ENCODE results near the gene NPTX2.
"Not testable (repeated sequence)": the region's sequence is repeated elsewhere in the genome, so short reads cannot be mapped to it uniquely, and the experiment has no call there.

Gene NPTX2, protein sequence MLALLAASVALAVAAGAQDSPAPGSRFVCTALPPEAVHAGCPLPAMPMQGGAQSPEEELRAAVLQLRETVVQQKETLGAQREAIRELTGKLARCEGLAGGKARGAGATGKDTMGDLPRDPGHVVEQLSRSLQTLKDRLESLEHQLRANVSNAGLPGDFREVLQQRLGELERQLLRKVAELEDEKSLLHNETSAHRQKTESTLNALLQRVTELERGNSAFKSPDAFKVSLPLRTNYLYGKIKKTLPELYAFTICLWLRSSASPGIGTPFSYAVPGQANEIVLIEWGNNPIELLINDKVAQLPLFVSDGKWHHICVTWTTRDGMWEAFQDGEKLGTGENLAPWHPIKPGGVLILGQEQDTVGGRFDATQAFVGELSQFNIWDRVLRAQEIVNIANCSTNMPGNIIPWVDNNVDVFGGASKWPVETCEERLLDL

DNA sequence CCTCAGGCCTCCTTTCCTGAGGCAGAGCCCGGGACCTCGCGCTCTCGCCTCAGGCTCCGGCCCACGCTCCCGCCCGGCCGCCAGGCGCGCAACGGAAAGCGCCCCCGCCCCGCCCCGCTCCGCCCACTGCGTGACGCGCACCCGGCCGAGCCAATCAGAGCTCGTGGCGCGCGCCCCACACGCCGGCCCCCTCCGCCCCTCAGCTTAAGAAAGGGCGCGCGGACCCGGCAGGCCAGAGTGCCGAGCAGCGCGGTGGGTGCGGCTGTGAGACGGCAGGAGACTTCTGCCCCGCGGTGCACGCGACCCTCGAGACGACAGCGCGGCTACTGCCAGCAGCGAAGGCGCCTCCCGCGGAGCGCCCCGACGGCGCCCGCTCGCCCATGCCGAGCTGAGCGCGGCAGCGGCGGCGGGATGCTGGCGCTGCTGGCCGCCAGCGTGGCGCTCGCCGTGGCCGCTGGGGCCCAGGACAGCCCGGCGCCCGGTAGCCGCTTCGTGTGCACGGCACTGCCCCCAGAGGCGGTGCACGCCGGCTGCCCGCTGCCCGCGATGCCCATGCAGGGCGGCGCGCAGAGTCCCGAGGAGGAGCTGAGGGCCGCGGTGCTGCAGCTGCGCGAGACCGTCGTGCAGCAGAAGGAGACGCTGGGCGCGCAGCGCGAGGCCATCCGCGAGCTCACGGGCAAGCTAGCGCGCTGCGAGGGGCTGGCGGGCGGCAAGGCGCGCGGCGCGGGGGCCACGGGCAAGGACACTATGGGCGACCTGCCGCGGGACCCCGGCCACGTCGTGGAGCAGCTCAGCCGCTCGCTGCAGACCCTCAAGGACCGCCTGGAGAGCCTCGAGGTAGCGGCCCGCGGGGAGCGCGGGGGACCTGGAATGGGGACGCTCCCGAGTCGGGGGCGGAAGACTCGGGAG lies at the start of gene NPTX2:
Gene NPTX2 (plus strand): TSS at position 235 of the 909 bp plus-strand sequence. CDS start 177 bp downstream, at position 412.
- DNase-seq (ENCODE audit: low spot score), result no peak

DNA sequence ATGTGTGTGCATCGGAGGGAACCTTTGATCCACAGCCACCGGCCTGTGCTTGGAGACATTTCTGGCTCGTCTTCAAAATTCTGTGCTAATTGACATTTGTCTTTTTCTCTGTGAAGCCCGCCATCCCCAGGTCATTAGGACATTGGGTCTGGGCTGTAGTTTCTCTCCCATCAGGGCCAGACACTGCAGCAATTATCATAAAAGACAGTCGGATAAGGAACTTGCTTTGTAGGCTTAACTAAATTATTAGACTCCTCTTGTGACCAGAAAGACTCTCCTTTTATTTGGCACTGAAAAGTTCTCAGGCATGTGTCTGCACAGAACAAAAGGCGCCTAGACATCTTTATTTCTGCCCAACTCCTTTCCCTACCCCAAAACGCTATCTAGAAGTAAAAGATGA lies 49.1 kb upstream of the NPTX2 start:
- DNase-seq (ENCODE audit: low spot score), result no peak

DNA sequence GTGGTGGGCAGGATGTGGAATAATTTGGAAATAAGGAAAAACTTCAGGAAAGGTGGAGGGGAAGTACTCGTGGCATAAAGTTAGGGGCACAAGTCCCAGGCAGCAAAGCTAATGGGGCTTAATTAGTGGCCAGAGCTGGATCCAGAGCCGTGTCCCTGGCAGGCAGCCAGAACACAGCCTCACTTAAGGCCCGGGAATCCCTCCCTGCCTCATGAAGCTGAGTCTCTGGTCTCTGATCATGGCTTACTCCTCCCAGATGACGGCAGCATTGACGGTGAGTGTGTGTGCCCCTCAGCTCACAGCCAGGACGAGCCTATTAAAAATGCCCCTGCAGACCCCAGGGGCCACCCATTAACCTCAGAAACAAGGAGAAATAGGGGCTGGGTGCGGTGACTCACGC lies 48.2 kb upstream of the NPTX2 start:
- no peak for DNase-seq (ENCODE audit: low spot score)

DNA sequence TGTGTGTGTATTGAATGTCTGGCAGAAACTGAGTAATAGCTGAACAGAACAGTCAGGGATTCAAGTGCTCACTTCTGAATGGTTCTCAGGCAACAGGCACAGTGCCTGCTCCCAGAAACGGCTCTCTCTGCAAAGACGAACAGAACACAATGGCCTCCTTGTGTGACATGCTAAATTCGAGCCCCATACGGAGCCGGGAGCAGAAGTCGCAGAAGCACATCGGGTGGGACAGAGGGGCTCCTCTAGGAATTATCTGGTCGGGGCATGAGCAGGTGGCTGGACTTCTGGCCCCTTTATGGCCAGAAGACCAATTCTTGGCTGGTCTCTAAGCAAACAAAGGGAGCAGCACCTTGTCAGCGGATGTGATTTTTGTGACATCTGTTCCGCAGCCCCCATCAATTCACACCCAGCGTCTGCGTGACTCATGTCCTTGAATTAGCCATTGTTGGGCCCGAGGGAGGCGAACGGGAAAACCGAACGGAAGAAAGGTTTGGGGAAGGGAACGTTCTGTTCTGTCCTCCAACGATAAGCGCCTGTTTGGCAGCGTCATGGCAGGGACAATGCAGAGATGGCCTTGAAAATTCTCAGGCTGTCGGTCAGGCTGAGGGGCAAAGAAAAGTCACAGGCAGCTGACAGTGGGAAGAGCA lies 47.3 kb upstream of the NPTX2 start:
- DNase-seq (ENCODE audit: low spot score), result no peak

DNA sequence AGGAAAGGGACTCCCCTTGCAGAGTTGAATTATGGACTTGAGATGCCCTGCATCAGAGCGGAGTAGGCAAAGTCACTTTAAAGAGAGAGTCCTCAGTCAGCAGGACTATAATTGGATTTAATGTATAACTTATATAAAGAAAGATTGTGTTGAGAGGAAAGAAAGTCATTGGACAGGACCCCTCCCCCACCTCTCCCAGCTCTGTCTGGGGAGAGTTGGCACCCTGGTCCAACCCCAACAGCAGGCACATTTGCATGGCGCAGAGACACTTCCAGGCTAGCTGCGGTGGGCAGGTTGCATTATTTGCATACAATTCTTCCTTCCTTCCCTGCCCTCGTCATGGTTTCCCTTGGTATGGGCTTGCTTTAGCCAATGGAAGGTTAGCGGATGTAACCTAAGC lies 46.1 kb upstream of the NPTX2 start:
- DNase-seq (ENCODE audit: low spot score), result no peak

DNA sequence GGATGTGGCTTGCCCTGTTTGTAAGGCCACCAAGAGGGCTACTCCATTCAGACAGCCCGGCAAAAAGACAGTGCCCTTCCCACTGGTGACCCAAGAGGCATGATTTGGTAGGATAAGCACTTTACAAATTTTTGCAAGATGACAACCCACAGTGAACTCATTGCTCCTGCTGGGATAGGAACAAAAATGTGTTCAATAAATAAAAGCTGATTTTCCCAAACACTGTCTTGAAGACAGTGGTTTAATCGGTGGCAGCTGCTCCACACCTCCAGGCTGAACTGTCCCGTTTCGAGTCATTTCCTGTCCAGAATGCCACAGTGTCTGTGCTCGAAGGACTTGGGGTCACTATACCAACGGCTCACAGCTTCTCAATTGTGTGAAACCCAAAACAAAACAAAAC lies 45.1 kb upstream of the NPTX2 start:
- DNase-seq (ENCODE audit: low spot score), result no peak

DNA sequence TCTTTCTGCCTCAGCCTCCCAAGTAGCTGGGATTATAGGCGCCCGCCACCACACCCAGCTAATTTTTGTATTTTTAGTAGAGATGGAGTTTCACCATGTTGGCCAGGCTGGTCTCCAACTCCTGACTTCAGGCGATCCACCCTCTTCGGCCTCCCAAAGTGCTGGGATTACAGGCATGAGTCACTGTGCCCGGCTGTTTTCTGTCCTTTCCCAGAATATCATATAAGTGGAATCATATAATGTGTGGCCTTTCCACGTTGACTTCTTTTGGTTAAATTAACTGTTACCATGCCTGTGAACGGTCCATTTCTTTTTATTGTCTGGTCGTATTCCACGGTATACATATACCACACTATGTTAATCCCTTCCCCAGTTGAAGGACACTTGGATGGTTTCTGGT lies 44.4 kb upstream of the NPTX2 start:
- not testable (repeated sequence) for DNase-seq (ENCODE audit: low spot score)

DNA sequence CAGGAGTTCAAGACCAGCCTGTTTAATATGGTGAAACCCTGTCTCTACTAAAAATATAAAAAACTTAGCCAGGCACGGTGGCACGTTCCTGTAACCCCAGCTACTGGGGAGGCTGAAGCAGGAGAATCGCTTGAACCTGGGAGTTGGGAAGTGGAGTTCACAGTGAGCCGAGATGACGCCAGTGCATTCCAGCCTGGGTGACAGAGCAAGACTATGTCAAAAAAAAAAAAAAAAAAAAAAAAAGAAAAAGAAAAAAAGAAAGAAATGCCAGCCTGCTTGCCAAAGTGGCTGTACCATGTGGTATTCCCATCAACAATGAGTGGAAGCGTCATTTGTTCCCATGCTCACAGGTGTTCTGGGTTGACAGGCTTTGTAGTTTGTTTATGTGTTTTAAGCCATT lies 43.3 kb upstream of the NPTX2 start:
- DNase-seq (ENCODE audit: low spot score), result no peak

DNA sequence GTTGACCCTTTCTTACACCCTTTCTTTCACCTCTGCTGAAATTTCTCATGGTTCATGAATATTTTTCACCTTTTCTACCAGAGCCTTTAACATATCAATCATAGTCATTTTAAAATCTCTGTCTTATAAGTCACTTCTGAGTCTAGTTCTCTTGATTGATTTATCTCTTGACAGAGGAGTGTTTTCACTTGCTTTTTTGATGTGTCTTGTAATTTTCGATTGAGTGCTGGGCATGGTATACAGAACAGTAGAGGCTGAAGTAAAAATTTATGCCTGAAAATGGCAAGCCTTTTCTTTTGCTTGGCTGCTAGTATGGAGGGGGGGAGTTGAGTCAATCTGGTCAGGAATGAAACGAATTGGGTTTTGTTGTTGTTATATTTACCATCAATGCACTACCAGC lies 41.2 kb upstream of the NPTX2 start:
- no peak for DNase-seq (ENCODE audit: low spot score)

DNA sequence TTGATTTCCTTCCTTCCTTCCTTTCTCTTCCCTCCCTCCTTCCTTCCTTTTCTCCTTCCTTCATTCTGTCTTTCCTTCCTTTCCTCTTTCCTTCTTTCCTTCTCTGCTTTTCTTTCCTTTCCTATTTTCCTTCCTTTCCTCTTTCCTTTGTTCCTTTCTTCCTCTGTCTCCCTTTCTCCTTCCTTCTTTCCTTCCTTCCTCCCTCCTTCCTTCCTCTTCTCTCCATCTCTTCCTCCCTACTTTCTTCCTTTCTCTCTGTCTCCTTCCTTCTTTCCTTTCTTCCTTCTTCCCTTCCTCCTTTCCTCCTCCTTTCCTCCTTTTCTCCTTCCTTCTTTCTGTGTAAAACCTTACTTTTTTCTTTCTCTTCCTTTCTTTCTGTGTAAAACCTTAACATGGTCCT lies 32.3 kb upstream of the NPTX2 start:
- DNase-seq (ENCODE audit: low spot score), result no peak

DNA sequence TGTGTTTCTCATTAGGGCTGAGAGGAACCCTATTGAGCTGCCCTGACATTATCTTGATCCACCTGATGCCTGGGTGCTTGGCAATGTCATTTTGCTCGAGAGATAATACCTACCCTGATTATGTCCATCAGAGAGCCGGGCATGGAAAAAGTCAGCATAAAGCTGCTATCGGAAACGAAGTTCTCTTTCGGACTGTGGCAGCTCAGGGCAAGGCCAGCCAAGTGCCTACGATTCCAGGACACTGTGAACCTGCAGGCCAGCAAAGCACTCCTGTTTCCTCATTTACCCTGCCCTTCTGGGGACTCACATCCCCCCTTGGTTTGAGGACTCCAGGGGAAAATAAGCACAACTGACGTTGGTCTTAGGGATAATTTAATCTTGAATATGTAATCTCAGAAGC lies 25.2 kb upstream of the NPTX2 start:
- no peak for DNase-seq (ENCODE audit: low spot score)

DNA sequence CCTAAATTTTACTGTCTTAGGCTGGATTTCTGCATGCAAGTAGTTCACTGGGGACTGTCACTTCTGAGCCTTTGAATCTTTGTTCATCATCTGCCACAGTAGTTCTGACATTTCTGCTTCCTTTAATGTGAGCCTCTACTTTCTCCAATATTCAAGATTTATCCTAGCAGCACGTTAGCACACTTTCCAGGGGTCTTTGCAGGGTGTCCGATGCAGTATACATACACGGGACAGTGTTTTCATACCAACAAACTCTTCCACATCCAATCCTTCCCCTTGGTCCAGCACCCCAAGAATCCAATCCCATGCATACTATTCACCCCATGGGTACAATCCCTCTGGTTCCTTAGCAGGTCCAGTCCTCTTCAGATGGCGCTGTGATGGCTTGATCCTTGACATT lies 22.7 kb upstream of the NPTX2 start:
- no peak for DNase-seq (ENCODE audit: low spot score)

DNA sequence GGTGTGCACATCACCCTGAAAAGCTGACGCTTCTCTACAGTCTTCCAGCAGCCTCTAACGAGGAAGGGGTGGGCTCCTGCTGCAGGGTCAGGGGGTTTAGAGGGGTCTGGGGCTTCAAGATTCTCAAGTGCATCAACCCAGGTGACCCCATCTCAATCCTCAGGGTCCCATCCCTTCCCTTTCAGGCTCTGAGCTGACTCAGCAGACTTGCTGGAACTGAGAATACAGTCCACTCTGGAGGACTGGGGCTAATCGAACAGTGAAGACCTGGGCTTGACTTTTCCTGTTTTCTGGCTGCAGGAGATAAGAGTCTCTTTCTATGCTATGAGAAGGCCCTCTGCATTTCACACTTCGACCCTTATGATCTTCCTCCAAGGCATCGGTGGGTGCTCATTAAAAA lies 22.3 kb upstream of the NPTX2 start:
- no peak for DNase-seq (ENCODE audit: low spot score)

DNA sequence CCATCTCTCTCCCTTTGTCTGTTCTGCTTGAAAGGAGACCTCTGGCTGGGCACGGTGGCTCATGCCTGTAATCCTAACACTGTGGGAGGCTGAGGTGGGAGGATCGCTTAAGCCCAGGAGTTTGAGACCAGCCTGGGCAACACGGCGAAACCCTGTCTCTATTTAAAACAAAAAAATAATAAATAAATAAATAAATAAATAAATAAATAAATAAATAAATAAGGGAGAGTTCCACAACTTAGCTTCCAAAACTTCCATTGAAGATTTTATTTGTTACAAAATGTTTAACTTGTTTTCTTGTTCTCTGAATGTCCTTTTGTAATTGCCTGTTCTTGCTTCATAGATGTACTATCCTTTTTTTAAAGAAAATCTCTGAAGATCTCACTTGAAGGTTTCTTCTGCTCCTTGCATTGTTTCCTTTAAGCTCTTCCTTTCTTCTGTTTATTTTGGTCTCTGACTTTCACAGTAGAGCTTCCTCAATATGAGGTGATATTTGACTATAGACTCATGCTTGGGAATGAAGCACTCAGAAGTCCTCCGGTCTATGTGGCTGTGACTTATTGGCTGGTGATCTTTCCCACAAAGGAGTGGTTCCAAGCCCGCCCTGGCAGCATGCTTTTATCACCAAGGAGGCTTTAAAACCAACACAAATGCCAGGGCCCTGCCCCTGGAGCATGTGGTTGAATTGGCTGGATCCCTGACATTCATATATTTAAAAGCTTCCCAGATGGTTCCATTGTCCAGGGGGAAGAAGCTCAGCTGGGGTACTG lies 18.1 kb upstream of the NPTX2 start:
- DNase-seq (ENCODE audit: low spot score), result no peak

DNA sequence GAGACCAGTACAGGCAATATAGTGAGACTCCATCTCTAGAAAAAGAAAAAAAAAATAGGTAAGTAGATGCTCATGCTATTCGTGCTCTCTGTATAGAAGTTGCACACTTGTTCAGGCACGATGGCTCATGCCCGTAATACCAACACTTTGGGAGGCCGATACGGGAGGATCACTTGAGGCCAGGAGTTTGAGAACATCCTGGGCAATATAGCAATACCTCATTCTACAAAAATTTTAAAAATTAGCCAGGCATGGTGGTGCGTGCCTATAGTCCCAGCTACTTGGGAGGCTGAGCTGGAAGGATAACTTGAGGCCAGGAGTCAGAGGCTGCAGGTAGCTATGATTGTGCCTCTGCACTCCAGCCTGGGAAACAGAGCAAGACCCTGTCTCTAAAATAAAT lies 17.2 kb upstream of the NPTX2 start:
- no peak for DNase-seq (ENCODE audit: low spot score)

DNA sequence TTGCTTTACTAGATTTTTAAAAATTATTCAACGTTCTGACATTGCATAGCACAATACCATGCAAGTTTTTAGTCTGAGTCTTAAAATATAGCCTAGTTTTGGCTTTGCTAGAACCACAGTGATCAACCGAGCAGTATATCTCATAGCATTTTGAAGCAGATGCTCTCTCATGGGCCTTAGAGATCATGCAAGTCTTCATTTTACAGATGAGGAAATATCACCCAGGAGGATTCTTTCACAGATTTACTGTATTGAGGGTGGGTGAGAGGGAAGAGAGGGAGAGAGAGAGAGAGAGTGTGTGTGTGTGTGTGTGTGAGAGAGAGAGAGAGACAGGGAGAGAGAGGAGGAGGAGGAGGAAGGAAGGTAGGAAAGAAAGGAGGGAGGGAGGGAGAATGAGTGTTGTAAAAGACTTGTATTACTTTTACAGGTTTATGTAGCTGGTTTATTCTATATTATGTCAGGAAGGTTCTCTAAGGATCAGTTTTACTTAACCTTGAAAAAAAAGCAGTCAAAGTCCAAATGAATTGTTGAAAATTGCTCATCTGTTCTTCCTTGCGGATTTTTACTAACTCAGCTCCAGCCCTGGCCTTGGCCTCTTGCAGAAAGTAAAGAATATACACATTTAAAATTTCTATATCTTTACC lies 14.2 kb upstream of the NPTX2 start:
- no peak for DNase-seq (ENCODE audit: low spot score)

DNA sequence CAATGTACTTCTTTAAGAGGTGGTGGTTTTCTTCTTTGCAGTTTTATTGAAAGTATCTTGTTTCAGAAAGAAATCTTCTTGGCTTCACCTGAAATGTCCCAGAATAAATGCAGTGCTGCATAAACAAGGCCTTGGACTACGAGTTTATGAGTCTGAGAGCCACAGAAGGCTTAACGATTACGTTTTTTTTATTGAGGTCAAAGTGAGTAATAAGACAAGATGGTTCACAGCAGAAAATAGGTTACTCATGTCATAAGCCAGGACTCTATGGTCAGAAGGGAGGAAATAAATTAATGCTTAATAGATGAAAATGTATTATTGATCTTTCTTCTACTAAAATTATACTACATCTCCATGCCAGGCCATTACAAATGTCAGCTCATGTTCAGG lies 13.7 kb upstream of the NPTX2 start:
- DNase-seq (ENCODE audit: low spot score), result no peak

DNA sequence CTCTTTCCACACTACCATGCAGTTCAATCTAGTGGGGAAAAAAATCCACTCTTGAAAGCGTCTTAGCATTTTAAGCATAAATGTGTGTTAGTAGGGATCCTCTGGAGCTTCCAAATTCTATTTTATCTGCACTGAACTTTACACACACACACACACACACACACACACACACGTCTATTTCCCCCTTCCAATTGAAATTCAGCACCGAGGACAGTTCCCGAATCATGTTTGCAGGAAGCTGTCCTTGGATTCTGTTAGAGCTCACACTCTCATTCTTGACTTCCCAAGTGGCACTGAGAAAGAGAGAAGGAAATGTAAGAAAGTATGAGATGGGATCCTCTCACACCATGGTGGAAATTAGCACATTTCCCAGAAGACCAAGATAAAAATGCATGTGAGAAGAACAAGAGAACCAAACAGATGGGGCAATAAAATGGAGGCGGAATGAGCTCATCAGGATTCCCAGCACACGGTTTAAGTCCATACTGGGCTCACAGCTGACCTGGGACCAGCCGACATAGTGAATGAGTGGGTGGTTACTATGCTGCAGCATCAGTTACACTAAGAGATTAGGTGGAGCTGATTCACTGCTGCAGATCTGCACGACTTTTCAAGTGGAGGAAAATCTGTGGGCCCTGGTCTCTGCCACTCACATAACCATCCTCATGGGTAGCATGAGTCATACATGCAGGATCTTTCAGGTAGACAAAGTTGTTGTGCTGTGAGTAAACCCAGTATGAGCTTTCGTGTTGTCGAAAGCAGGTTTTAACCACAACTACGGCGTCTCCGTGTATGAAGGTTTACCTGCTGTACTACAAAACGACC lies 3.3 kb upstream of the NPTX2 start:
- peak; percentile 64 for DNase-seq (ENCODE audit: low spot score)

DNA sequence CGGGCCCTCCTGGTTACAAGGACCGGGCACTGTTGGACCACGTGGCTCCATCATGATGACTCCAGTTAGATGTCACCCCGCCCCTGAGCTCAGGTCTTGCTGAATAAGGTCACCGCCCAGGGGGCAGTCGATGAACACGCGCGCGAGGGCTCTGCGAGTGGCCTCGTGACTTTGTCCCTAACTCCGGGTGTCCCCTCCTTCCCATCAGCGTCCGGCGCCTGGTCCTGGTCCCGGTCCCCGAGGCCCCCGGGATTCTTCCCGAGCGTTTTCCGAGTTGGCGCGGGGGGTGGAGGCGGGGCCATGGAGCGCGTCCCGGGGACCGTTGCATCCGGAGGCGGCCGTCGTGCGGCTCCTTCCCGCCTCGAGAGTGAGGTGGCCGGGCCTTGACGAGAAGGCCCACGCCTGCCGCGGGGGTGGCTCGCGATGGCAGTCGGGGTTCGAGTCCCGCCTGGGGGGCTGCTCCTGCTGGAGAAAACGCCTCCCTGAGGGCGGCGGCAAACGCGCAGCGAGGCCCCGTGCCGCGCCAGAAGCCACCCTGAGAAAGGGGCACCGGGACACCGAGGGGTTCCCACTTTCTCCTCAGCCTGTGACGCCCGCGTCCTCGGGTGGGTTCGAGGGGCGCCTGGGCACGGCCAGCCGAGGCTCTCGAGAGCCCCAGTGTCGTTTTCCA lies 569 bp upstream of the NPTX2 start:
- no peak for DNase-seq (ENCODE audit: low spot score)

DNA sequence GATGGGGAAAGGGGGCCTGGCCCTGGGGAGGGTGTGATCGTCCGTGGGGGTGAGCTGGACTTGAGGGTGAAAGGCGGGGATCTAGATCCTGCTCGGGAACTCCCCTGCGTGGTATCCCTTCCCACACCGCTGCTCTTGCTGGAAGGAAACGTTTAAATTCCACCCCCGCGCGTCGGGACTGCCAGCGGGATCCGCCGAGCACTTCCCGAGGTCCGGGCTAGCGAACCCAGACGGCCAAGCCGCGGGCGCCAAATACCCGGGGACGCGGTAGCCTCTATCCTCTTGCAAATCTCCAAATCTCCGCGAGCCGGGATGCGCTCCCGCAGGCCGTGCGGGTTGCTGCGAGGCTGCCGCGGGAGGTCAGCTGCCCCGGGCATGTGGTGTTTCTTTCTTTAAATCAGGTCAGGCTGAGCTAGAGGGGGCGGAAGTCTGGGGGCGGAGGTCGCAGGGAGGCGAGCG lies 904 bp downstream of the NPTX2 start:
- DNase-seq (ENCODE audit: low spot score), result no peak

All from RKO (cell line).